GM10847 (cell line): ENCODE results near the gene RCCD1.

Experiments used
- POLR2A ChIP-seq: IDR thresholded peaks from 2 replicates; pipeline ENCODE4 v1.6.1; 2011; ENCODE audit not compliant: insufficient read length; ENCODE audit errors: extremely low read depth

RCCD1 gene

DNA sequence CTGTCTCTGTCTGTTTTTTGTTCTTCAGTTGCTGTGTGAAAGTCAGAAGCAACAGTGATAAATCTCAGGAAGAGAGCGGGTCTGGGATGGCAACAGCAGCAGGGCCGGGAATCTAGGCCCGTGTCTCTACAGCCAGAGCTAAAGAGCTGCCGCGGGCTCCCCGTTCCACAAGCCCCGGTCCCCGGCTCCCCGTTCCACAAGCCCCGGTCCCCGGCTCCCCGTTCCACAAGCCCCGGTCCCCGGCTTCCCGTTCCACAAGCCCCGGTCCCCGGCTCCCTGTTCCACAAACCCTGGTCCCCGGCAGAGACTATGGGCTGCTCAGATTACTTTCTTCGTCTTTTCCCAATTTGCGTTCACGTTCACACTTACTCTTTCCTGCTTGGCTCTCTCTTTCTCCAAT is 19.5 kb downstream of the RCCD1 start:
- no peak for TF ChIP-seq POLR2A

DNA sequence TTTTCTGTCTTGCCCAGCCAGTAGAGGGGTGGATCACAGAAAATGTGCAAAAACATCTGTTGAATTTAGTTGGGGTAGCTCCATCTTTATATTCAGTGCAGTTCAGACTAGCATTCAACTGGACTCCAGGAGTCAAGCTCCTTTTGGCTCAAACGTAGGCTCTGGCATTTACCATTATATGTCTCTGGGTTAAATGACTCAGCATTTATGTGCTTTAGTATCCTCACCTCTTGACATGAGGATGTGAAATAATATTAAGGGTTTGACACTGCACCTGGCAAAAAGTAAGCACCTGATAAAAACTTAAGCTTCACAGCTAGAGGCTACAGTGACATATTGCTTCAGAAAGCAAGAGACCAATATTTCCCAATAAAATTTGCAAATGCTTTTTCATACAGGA is 24.9 kb downstream of the RCCD1 start:
- no peak for TF ChIP-seq POLR2A

DNA sequence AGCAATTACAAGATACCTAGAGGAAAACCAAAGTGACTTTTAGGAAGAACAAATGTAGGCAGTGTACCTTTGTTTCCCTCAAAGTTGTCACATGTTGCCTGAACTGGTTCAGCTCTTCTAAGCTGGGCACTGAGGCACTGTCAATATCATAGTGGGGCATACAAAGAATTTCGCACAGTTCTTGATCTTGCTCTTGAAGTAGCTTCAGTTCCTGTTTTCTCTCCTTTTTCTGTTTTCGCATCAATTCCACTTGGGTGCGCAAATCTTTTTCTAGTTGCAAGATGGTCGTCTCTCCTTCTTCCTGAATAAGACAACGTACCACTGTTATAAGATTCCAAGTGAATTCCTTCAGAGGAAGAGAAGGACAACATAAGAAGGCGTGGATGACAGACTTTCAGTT is 27.0 kb downstream of the RCCD1 start:
- TF ChIP-seq POLR2A = no peak

DNA sequence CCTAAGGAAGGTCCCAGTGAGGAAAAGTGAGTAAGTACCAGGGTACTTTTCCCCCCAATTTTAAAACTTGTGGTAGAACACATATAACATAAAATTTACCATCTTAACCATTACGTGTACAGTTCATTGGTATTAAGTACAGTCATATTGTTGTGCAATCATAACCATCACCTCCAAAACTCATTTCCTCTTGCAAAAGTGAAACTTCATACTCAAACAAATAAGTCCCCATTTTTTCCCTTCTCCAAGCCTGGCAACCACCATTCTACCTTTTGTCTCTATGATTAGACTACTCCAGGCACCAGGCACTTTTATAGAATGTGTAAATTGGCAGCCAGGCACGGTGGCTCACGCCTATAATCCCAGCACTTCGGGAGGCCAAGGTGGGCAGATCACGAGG is 27.5 kb downstream of the RCCD1 start:
- no peak for TF ChIP-seq POLR2A

DNA sequence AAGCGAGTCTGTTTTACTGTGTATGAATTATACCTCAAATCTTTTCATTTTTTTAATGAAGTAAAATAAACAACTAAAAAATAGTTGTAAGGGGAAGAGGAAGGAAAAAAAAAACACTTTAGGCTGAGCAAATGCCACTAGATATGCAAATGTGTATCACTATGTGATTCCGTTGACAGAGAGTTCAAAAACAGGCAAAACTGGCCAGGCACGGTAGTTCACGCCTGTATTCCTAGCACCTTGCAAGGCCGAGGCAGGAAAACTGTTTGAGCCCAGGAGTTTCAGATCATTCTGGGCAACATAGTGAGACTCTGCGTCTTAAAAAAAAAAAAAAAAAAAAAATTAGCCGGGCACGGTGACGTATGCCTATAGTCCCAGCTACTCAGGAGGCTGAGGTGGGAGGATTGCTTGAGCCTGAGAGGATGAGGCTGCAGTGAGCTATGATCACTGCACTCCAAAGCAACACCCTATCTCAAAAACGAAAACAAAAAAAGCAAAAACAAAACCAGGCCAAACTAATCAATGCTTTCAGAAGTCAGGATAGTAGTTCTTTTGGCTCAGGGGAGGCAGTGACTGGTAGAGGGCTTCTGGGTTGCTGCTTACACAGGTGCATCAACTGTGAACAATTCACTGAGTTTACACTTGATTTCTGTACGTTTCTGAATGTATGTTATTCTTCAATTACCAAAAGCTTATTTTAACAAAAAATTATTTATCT is 32.3 kb downstream of the RCCD1 start:
- TF ChIP-seq POLR2A = no peak

DNA sequence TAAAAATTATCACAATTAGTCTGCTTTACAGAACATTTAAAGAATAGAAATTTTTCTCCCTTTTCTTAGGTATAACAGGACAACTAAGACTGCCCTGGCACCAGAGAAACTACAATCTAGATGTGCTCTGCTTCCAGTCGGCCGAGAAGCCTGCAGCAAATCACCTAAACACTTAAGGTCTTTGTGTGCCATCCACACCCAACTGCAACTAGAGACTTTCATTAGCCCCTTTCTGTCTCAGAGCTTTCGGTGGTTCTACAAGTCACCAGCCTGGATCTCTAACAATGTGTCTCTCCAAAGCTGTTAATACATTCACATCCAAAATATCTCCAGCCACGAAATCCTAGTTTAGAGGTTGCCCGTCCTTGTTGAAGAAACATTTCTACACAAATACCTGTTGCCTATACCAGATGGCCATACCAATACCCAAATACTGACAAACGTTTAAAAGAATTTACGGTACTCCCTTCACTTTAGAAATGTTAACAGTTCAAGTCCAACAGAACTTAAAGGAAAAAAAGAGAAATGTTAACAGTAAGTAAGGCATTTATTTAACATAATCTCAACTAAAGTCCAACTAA is 33.0 kb downstream of the RCCD1 start:
- TF ChIP-seq POLR2A = no peak

DNA sequence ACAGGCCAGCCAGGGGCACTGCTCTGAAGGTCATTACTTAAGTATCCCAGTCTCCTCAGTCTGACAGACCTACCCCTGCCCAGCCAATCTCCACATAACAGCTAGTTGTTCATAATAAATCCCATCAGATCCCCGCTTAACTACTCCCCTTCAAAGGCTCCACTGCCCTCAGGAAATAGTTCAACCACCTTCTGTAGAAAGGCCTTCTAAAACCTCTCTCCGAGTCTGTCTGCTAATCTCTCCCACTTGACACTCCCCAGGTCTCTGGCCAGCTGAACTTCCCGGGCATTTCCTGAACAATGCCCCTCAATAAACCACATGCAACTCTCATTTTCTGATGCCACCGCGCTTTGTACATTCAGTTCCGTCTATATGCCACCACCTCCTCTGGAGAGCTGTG is 33.6 kb downstream of the RCCD1 start:
- no peak for TF ChIP-seq POLR2A

DNA sequence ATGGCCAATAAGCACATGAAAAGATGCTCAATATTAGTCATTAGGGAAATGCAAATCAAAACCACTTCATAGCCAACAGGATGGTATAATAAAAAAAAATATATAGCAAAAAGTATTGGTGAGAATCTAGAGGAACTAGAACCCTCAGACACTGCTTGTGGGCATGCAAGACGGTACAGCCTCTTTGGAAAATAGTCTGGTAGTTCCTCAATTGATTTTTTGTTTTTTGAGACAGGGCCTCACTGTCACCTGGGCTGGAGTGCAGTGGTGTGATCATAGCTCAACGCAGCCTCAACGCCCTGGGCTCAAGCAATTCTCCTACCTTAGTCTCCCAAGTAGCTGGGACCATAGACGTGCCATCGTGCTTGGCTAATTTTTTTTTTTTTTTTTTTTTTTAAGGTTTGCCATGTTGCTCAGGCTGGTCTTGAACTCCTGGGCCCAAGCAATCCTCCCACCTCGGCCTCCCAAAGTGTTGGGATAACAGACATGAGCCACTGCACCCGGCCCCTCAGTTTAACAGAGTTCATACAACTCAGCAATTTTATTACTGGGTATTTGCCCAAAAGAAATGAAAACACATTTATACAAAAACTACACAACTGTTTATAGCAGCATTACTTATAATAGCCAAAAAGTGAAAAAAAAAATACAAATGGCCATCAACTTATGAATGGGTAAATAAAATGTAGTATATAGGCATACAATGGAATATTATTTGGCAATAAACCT is 34.5 kb downstream of the RCCD1 start:
- TF ChIP-seq POLR2A = no peak

DNA sequence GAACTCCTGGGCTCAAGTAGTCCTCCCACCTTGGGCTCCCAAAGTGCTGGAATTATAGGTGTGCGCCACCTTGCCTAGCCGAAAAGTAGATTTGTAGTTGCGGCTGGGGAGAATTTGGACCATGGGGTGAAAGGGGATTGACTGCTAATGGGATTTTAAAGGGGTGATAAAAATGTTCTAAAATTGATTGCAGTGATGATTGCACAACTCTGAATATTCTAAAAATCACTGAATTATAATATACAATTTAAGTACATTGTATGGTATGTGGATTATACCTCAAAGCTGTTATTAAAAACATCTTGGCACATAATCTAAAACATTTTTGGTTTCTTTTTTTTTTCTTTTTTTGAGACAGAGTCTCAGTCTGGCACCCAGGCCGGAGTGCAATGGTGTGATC is 35.8 kb downstream of the RCCD1 start:
- TF ChIP-seq POLR2A = no peak

DNA sequence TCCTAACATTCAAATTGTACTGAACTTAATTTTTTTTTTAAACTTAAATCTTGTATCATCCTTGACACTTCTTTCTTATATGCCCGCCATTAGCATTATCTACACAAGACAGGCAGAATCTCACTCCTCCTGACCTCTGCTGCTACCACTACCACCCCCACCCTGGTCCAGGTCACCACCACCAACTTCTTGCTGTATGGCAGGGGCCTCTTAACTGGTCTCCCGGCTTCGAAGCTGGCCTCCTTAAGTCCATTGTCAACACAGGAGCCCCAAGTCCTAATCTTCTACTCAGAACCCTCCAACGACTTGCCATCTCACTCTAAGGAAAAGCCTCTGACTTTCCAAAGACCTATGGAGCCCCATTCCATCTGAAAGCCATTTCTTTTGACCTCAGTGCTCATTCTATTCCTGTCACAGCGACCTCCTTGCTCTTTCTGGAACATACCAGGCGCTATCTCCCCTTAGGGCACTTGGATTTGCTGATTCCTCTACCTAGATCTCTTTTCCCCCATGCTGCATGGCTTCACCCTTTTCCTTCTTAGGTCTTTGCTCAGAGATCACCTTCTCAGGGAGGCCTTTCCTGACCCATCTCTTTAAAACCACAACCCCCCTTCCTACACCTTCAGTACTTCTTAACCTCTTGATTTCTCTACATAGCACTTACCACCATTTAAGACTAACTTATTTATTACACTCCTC is 37.1 kb downstream of the RCCD1 start:
- no peak for TF ChIP-seq POLR2A

DNA sequence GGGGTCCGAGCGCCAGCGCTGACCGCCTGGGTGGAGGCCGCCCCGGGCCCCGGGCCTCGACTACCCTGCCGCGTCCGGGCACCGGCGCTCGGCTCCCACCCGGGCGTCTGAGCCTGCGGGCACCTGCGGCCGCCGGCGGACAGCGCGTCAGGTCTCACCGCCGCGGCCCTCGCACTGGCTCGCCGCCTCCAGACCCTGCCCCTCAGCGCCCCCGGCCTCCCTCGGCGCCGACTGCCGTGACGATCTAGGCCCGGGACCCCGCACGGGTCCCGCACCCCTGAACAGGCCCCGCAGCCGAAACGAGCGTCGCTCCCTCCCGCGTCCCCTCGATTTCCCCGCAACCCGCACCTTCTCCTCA is 39.4 kb downstream of the RCCD1 start:
- no peak for TF ChIP-seq POLR2A

DNA sequence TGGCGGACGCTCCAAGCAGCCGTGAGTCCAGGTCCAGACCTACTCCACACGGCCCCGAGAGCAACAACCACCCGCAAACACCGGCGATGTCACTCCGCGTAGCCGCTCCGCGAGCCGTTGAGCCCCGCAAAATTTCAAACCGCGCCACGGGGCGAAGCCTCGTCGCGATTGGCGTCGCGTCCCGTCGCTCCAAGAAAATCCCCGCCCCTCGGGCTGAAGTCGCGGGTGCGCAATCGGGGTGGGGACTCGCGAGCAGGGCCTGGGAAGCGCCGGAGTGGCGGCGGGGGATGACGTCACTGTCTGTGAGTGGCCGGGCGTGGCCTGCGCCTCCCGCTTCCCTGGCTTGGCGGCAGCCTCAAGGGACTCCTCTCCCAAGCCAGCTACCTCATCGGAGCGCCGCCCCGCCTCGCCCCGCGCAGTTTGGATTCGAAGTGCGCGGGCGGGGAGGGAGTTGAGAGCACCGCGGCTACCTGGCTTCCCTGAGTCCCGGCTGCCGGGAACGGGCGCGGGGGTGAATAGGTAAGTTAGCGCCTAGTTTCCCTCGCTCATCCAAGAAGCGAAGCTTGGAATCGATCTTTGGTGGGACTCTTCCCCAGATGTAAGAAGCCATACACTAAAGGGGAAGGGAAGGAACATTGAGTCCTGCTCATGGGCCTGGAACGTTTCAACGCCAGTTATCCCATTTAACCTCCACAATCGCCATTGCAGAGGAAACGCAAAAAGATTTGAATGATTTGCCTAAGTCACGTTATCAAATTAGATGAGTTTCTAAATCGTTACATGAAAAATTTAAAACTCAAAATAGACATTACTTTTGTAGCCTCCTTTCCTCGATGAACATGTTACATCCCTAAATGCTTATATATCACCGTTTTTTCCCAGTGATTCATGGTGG is 40.0 kb downstream of the RCCD1 start, which contains the start of gene PRC1:
PRC1 (minus strand) TSS at position 119 of the 895 bp plus-strand sequence; CDS start at position 1, 118 bp downstream.
- TF ChIP-seq POLR2A = peak; percentile 75

DNA sequence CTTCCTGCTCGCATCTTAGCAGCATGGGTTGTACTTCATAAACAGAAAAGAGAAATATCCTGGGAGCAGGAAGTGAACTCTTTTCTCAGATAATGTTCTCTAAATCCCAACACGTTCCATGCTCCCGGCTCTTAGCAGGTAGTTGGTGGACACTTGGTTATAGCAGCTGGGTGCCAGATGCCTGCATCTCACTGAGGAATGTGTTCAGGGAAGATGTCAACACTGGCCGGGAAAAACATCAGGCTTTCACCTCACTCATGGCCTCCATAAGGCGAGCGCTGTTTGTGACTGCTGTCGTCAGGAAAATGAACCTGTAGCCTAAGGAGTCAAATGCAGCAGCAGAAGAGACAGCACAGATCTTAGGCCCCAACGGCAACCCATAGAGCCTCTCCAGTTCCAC is 44.1 kb downstream of the RCCD1 start:
- no peak for TF ChIP-seq POLR2A

DNA sequence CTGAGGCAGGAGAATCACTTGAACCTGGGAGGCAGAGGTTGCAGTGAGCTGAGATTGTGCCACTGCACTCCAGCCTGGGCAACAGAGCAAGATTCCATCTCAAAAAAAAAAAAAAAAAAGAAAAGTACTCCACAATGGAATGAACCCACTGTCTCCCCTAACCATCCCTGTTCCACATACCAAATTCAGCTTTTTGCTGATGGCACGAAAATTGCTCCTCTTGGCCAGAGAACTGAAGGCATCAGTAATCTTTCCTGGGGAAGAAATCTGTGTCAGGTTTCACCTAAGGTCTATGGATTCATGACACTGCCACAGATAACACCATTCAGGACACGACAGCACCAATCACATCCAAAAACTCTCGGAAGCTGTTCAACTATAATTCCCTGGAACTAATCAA is 46.5 kb downstream of the RCCD1 start:
- no peak for TF ChIP-seq POLR2A

DNA sequence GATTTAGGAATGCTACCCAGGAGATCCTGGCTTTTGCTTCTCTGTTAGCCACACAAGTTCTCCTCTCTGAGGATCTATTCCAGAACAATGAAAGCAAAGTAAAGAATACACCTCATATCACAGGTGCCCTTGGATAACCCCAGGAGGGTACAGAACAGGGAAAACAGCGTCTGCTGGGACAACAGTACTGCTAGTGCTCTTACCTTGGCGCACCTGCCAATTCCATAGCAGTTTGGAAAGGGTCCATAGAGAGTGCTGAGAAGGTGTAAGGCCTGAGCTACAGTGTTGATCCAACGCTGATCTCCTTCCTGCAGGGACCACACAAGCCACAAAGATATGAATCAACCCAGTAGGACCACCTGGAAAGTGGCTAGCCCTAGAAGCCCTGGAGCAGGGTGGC is 52.6 kb downstream of the RCCD1 start:
- TF ChIP-seq POLR2A = no peak
